KOPT-K1 (cell line): ENCODE results near the gene SNX10.

Source experiments
- H3K27ac ChIP-seq: fragments of 200-600 bp; sonication (generic); 2 replicates; pipeline ENCODE4 v1.5.1; 2016; ENCODE audit warnings: antibody characterized with exemption, mild to moderate bottlenecking, low read depth, low read length; ENCODE audit not compliant: poor library complexity, severe bottlenecking
- H3K36me3 ChIP-seq: fragments of 200-600 bp; sonication (generic); 2 replicates; pipeline ENCODE4 v1.5.1; 2017; ENCODE audit warnings: antibody characterized with exemption, mild to moderate bottlenecking, low read length, moderate library complexity; ENCODE audit not compliant: insufficient read depth
- H3K9me3 ChIP-seq: fragments of 200-600 bp; sonication (generic); 2 replicates; pipeline ENCODE4 v1.5.1; 2017; ENCODE audit warnings: antibody characterized with exemption, low read length, mild to moderate bottlenecking; ENCODE audit not compliant: insufficient read depth, poor library complexity, severe bottlenecking

Gene SNX10

DNA sequence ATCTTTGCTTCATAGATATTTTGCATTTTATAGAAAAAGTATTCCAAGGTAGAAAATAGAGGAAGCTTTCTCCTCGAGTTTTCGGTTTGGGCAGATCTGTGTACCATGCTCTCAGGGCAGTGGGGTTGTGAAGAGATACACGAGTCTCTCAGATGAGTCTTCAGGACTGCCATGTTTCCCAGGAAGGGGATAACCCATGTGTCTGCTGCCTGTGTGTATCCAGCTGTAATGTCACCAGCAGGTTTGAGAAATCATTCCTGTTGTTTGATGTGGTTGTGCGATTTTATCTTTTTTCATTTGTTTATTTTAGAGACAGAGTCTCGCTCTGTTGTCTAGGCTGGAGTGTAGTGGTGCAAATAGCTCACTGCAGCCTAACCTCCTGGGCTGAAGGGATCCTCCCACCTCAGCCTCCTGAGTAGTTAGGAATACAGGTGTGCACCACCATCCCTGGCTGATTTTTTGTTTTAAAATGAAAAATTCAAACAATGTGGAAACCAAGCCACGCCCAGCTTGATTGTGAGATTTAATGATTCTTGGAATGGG is 48.9 kb downstream of the SNX10 start:
- H3K36me3 ChIP-seq: no peaks in the 10 kb centered on the region; the same call in 1 of the 2 replicates
- H3K27ac ChIP-seq: no peak overlapping the region
- peaks cover 27% of the 10 kb centered on the region for H3K9me3 ChIP-seq

DNA sequence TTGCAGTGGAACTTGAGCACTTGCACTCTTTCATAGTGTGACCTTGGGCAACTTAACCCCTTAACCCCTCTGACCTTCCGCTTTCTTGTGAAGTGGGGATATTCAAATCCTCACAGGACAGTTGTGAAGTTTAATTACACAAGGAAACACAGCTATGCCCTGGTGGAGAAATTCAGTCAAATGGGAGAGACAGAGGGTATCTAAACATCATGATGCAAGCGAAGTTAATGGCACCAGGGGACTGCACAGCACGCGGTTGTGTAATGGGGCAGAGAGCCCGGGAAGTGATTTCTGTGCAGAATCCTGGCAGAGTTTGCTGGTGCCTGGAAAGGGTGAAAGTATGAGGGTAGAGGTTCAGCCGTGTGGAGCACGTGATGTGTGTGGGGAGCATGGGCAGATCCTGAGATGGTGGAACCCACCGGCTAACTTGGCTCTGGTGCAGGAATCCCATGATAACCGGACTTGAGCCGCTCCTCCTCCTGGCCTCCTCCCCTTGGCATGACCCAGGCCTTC is 51.7 kb downstream of the SNX10 start:
- Histone ChIP-seq H3K36me3 (peaks cover 22% of the 10 kb centered on the region), H3K27ac (no peak overlapping the region), H3K9me3 (peaks cover 21% of the 10 kb centered on the region)

DNA sequence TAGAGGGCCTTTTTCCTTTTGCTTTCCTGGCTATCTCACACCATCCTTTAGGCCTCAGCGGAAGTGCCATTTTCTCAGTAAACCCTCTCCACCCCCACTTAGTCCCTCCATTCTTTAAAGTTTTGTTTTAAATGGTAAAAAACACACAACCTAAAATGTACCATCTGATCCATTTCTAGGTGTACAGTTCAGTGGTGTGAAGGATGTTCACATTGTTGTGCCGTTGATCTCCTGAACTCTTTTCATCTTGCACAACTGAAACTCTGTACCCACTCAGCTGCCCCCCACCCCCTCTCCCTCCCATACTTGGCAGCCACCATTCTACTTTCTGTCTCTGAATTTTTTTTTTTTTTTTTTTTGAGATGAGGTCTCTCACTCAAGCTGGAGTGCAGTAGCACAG is 52.2 kb downstream of the SNX10 start:
- Histone ChIP-seq H3K27ac (no peak overlapping the region), H3K9me3 (peaks cover 16% of the 10 kb centered on the region), H3K36me3 (peaks cover 26% of the 10 kb centered on the region)

DNA sequence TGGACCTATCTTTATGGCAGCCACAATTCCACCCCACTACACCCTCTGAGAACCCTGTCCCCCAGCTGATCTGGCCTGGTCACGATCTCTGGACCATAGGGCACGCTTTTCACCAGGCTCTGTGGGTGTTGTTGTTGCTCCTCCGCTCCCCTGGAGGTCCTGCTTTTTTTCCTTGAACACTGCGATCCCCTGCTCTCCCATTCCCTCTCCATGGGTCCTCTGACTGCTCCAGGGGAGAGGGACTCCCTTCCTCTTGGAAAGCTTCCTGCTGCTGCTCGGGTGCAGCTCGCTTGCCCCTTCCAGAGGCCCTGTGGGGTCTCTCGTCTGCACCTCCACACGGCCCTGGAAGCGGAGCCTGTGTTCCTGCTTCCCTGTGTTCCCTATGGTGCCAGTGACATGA is 53.5 kb downstream of the SNX10 start:
- peaks cover 6% of the 10 kb centered on the region for H3K9me3 ChIP-seq
- H3K27ac ChIP-seq: no peak overlapping the region
- peaks cover 37% of the 10 kb centered on the region for H3K36me3 ChIP-seq

DNA sequence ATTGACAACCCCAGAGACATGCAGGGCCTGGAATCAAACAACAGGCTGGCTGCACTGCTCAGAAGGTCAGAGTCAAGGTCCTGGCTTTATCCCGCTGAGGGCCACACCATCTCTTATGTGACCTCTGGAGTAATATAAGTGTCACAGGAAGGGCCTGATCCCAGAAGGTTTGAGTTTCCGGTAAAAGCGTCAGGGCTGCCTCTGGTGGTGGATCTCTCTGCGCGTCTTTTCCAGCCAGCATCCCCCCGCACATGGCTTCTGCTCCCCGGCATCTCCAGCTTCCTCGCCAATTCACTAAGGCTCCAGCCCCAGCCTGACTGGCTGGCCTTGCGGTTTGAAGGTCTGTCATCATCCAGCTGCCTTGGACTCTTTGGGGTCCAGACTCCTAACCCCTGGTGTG is 54.2 kb downstream of the SNX10 start:
- Histone ChIP-seq H3K36me3 (peaks cover 37% of the 10 kb centered on the region), H3K27ac (no peak overlapping the region), H3K9me3 (no peaks in the 10 kb centered on the region)

DNA sequence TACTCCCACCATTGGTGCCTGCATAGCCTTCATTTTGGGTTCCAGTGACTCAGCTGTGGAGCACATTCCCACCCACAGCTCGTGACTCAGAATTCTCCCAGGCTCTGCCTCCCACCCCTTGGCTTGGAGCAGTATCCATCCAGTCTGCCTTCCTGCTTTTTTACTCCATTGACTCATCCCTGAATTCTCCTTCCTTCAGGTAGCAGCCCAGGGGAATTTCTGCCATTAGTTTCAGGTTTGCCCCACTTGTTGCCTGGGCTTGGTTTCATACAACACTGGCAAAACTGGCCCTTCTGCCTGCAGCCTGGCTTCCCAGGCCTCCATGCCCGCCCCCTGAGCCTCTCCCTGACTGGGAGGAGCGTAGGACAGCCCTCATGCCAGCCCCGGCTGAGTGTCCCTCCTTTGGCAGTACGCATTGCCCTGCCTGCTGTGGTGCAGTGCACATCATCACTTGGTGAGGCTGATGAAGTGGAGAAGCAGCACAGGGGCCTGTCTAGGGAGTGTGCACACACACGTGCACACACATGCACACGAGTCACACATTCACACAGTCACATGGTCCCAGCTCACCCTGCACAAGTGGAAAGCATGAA is 55.0 kb downstream of the SNX10 start:
- Histone ChIP-seq H3K9me3 (no peaks in the 10 kb centered on the region), H3K27ac (no peak overlapping the region), H3K36me3 (peaks cover 37% of the 10 kb centered on the region)

DNA sequence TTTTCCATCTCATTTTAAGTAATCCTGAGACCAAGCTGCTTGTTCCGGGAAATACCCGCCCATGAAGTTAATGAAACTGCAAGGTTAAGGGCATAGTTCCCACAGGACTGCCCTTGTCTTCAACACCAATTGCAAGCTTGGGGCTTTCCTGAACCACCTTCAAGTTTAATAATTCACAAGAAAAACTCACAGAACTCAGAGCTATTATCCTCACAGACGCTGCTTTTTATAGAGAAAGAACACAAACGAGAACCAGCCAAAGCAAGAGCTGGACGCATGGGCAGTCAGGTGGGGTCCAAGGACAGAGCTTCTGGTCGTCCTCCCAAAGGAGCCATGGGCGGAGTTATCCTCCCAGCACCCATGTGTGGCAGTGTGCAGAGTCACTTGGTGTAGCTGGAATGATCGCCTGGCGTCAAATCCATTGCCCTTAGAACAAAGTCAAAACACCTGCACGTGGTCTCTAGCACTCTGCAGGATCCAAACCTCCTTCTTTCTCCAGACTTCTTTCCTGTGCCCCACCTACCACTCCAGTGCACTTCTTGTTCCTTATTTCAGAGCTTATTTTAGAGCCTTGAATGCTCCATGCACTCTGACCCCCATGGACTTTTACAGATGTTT is 56.7 kb downstream of the SNX10 start:
- Histone ChIP-seq H3K9me3 (no peaks in the 10 kb centered on the region), H3K36me3 (peaks cover 37% of the 10 kb centered on the region), H3K27ac (no peak overlapping the region)

DNA sequence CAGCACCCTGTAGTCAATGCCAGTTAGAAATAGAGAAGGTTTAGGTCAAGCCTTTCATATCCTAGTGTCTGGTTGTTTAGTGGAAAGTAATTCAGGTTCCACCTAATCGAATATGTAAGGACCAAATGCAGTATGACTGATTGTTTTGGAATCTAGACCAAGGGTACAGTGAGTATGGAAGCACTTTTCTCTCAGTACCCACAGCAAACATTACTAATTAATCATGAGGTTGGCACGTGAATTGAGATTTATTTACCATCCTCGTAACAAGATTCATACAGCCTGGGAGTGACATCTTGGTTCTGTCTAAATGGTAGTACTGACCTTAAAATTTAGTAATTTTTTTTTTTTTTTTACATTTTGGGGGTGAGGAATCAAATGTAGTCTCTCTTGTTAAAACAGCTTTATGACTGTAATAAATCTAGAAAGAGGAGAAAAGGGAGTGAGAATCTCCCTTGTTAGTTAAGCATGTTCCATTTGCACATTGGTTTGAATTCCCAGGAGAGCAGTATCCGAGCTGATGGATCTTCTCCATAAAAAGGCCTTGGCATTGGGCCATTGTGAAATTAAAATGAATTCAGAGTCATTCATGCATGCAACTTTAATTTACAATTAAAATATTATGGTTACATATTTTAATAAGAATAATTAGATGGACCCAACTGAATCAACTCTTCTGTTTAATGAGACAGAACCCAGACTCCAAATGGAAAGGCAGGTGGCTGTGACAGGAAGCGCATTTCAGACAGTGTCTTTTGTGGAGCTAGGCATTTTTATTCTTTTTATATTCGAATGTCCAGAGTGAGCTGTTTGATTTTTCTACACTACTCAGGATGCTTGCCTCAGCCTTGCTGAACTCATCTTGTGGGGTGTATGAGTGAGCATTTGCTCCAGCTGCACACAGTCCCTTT is 57.6 kb downstream of the SNX10 start:
- Histone ChIP-seq H3K27ac (no peak overlapping the region), H3K36me3 (peaks cover 37% of the 10 kb centered on the region)

DNA sequence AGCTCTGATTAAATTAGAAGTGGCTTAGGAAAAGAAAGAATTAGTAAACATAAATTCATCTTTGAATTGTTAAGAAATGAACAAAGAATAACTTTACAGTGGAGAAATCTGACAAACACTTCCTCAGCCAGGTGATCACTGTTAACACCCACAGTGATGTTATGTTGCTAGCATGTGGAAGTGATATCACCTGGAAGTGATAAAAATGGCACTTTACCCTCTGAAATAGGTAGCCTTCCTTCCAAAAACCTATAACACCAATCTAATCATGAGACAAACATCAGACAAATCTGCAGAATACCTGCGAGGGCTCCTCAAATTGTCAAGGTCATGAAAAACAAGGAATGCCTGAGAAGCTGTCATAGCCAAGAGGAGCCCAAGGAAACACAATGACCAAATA is 59.5 kb downstream of the SNX10 start:
- Histone ChIP-seq H3K27ac (no peak overlapping the region), H3K9me3 (no peaks in the 10 kb centered on the region), H3K36me3 (peaks cover 37% of the 10 kb centered on the region)

More for the DNA sequence above, 57.6 kb downstream of the SNX10 start:
- no peaks in the 10 kb centered on the region for H3K9me3 ChIP-seq

DNA sequence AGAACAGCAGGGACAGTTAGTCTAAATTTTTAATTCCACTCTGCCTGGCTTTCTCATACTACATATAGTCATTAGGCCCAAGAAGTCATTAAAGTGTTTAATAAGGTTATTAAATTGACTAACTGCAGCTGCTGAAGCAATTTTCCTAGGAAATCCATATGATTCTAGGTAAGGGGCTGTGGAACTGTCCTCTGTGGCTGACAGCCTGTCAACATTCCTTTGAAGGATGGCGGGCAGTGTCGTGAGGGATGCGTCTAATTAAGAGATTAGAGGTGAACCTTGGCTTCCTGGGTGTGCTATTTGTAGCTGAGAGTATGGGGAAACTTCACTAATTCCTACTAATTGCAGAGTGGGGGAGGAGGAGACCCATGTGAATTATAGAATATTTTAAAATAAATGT is 64.6 kb downstream of the SNX10 start:
- H3K36me3 ChIP-seq: no peaks in the 10 kb centered on the region
- H3K27ac ChIP-seq: no peak overlapping the region
- no peaks in the 10 kb centered on the region for H3K9me3 ChIP-seq

DNA sequence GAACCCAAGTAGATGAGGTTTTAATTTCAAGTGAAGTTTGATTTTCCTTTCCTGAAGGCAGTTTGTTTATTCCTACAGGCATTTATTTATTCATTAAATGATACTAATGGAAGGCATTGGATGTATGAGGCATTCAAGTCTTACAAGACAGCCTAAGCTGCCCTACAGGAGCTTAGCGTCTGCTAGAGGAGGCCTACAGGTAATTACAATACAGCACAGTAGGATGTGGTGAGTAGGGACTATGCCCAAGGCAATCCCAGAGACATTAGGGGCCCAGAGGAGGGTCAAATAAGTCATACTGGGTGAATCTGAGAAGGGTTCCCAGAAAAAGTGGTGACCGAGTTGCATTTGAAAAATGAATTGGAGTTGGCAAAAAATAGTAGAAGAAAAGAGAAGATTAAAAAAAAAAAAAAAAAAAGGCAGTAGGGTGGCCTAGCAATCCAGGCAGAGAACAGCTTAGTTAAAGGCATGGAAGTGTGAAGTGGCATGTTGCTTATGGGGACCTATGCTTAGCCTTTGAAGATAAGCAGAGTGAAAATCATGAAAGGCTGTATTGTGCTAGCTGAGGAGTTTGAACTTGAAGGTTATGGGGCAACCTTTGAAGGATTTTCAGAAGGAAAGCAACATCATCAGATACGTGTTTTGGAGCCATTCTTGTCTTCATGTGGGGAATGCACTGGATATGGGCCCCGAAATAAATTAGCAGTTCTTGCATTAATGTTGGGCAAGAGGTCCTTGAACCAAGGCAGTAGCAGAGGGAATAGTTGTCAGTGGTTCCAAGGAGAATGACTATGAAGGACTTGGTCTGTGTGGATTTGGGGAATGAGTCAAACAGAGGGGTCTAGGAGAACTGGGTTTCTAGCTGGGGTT is 65.5 kb downstream of the SNX10 start:
- Histone ChIP-seq H3K27ac (no peak overlapping the region), H3K36me3 (no peaks in the 10 kb centered on the region), H3K9me3 (no peaks in the 10 kb centered on the region)

DNA sequence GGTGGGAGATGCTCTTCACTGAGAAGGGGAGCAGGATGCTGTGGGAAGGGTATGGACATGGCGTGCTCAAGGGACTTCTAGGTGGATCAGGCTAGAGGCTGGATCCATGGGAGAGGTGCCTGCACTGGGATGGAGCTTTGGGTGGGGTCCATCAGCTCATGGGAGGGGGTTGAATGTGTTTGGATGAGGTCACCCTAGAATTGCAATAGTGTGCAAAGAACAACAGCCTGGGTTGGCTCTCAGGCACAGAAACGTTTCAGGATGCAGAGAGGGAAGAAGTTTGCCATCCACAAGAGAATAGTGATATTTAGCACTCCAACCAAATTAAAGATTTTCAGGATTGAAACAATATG is 66.1 kb downstream of the SNX10 start:
- Histone ChIP-seq H3K9me3 (no peaks in the 10 kb centered on the region), H3K27ac (no peak overlapping the region)

DNA sequence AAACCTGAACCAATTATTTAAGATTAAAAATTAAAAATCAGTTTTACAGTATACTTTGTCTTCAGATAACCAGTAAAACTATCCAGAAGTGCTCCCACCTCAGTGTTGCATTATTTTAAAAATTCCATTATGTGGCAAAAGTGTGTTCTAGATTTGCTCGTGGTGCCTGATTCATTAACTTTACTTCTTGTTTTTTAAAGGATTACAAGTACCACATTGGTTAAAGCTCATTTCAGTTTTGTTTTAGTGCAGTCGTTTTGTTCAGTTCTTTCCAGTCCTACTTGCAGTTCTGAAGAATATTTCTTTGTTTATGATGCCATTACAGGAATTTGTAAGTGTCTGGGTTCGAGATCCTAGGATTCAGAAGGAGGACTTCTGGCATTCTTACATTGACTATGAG is 69.0 kb downstream of the SNX10 start:
- Histone ChIP-seq H3K27ac (no peak overlapping the region), H3K9me3 (no peaks in the 10 kb centered on the region), H3K36me3 (peaks cover 8% of the 10 kb centered on the region)

More for the DNA sequence above, 66.1 kb downstream of the SNX10 start:
- no peaks in the 10 kb centered on the region for H3K36me3 ChIP-seq

DNA sequence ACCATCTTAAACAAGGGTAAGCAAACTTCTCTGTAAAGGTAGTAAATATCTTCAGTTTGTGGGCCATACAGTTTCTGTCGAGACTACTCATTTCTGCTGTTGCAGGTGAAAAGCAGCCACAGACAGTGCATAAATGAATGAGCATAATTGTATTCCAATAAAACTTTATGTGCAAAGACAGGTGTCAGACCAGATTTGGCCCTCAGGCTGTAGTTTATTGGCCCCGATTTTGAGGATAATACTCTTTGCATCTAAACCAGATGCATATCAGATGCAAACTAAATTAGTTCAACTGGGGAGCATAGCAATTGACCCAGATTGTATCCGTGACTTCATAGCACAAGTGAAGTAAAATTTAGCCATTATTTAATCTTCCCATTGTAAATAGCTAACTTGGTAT is 70.0 kb downstream of the SNX10 start:
- H3K36me3 ChIP-seq: peaks cover 18% of the 10 kb centered on the region
- no peak overlapping the region for H3K27ac ChIP-seq

More for the DNA sequence above, 70.0 kb downstream of the SNX10 start:
- no peaks in the 10 kb centered on the region for H3K9me3 ChIP-seq
